ENCODE measurements around the gene APLP1. TPM values are rescaled to one million over a fixed set of nuclear protein-coding genes. Genes with fewer than 3 reads are reported as not detected.
A peak's percentile ranks its signal among the peaks of the same experiment; 100 is the strongest.

The APLP1 gene
- total and polyA plus RNA-seq, 12 donors: 2.7 to 63.5 (median 24.9) TPM

DNA sequence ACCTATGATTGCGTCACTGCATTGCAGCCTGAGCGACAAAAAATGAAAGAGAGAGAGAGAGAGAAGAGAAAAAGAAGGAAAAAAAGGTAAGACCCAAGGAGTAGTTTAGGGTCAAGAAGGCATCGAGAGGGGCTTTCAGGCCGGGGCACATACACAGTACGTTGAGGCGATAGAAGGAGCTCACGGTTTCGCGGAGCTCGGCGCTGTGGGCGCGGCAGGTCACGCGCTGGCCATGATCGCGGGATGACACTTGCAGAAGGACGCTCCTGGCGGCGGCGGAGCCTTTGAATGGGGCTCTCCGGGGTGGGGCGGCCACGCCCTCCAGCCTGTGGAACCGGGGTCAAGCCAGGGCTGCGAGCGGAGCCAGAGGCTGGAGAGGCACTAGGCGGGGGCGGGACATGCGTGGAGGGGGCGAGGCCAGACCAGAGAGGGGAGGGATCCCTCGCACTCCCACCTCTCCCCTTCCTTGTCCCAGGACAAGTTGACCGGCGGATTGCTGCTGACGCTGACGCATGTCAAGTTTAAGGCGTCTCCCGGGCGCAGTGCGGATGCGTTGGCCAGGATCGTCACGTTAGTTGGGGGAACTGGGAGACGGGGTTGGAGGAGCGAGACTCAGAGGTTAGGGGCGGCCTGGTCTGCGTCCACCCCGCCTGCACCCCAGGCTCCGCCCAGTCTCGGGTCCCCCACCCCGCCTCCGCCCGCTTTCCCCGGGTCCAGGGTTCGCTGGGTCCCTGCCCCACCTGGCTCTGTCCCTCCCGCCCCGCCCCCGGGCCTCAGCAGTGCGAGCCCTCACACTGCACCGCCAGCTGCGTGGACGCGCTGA, 22.9 kb upstream of the APLP1 start:
- H3K9me3 ChIP-seq: no peaks in the 10 kb centered on the region
- TF ChIP-seq, protein P1, sequence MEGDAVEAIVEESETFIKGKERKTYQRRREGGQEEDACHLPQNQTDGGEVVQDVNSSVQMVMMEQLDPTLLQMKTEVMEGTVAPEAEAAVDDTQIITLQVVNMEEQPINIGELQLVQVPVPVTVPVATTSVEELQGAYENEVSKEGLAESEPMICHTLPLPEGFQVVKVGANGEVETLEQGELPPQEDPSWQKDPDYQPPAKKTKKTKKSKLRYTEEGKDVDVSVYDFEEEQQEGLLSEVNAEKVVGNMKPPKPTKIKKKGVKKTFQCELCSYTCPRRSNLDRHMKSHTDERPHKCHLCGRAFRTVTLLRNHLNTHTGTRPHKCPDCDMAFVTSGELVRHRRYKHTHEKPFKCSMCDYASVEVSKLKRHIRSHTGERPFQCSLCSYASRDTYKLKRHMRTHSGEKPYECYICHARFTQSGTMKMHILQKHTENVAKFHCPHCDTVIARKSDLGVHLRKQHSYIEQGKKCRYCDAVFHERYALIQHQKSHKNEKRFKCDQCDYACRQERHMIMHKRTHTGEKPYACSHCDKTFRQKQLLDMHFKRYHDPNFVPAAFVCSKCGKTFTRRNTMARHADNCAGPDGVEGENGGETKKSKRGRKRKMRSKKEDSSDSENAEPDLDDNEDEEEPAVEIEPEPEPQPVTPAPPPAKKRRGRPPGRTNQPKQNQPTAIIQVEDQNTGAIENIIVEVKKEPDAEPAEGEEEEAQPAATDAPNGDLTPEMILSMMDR (IDR thresholded peaks at IDR 0.05): no peak
- ATAC-seq: peak in 3 of 8 donors; percentile 21 to 75 (median 63)
- peaks cover 26 to 89% (median 86%) of the 10 kb centered on the region in 7 donors for H3K27me3 ChIP-seq
- no peaks in the 10 kb centered on the region for H3K36me3 ChIP-seq
- DNase-seq: no peak
- intact Hi-C loops (cut with DNase I): no loop called here
- 4% methylated on average over 50 to 63 of the region's 63 CpGs for WGBS, 2 donors
- no peak overlapping the region for H3K27ac ChIP-seq
- H3K4me3 ChIP-seq: peak overlapping the region in 8 of 10 donors; percentile 13 to 39 (median 24)
- peaks cover 6 to 23% (median 12%) of the 10 kb centered on the region in 9 donors for H3K4me1 ChIP-seq

DNA sequence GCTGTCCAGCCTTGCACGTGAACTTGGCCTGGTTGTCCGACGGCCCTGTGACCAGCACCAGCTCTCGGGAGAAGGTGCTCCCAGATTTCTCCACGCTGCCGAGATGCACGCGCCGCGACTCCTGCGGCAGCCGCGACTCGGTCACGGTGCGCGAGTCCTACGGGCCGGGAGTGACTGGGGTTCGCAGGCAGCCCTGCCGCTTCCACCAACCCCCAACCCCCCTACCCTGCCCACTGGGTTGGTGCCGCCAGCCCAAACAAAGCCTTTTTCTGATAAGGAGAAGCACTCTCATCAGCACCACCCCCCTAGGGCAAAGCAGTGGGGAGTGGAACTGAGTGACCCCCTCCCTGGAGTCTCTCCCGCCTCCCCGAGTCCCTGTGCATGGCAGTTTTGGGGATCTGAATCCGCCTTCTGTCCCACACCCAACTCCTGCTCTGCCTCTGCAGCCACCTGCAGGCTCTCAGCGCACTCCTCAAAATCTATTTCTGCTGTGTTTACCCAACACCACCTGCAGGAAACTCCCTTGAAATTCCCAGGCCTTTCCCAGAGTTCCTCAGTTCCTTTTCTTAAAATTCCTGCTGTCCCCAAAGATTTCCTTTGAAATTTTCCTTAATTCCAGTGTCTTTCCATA, 22.2 kb upstream of the APLP1 start:
- Histone ChIP-seq H3K27ac (no peak overlapping the region), H3K27me3 (peaks cover 26 to 97% (median 93%) of the 10 kb centered on the region in 7 donors), H3K4me1 (peaks cover 6 to 23% (median 12%) of the 10 kb centered on the region in 9 donors), H3K9me3 (no peaks in the 10 kb centered on the region), H3K4me3 (peak overlapping the region in 5 of 10 donors; percentile 13 to 39 (median 22)), H3K36me3 (no peaks in the 10 kb centered on the region)
- intact Hi-C loops (cut with DNase I): no loop called here
- no peak for ATAC-seq
- TF ChIP-seq, protein P1 (IDR thresholded peaks at IDR 0.05): no peak
- no peak for DNase-seq
- 2 to 3% methylated on average over 26 of the region's 26 CpGs for WGBS, 2 donors

GRCh38 chr19:35847911-35848310, 20.5 kb upstream of the APLP1 start:
- no peaks in the 10 kb centered on the region for H3K9me3 ChIP-seq
- H3K4me1 ChIP-seq: peaks cover 6 to 23% (median 12%) of the 10 kb centered on the region in 9 donors
- no peak for DNase-seq
- TF ChIP-seq, protein P1 (IDR thresholded peaks at IDR 0.05): no peak
- no peaks in the 10 kb centered on the region for H3K36me3 ChIP-seq
- H3K27ac ChIP-seq: no peak overlapping the region
- H3K4me3 ChIP-seq: no peak overlapping the region
- intact Hi-C loops (cut with DNase I): no loop called here
- H3K27me3 ChIP-seq: peaks cover 26 to 98% (median 95%) of the 10 kb centered on the region in 7 donors
- no peak for ATAC-seq
- 78 to 81% methylated on average over 8 of the region's 8 CpGs for WGBS, 2 donors

GRCh38 chr19:35848486-35848885, 19.9 kb upstream of the APLP1 start:
- 58 to 70% methylated on average over 8 of the region's 8 CpGs for WGBS, 2 donors
- TF ChIP-seq, protein P1 (IDR thresholded peaks at IDR 0.05): no peak
- Histone ChIP-seq H3K9me3 (no peaks in the 10 kb centered on the region), H3K4me1 (peaks cover 6 to 23% (median 12%) of the 10 kb centered on the region in 9 donors), H3K27ac (no peak overlapping the region), H3K27me3 (peaks cover 26 to 98% (median 95%) of the 10 kb centered on the region in 7 donors), H3K4me3 (no peak overlapping the region), H3K36me3 (no peaks in the 10 kb centered on the region)
- intact Hi-C loops (cut with DNase I): no loop called here
- DNase-seq (no peak), ATAC-seq (no peak)
